Spleen (tissue), 11 donors: ENCODE measurements around the gene ATXN1. TPM values are rescaled to one million over a fixed set of nuclear protein-coding genes. Genes with fewer than 3 reads are reported as not detected.
"Not testable (repeated sequence)": the region's sequence is repeated elsewhere in the genome, so short reads cannot be mapped to it uniquely, and the experiment has no call there.

Experiments used
- DNase-seq: peaks from one replicate; pipeline ENCODE4 v3.0.0-alpha.2; 2020
- H3K27ac ChIP-seq, 8 donors: fragments of 200-600 bp; sonication (generic) in 7 of 8; 1 replicate in 4 of 8; 2 replicates in 4 of 8; pipeline versions ENCODE4 v1.5.0 to v1.8.0; 2016 to 2021; ENCODE audit warnings: inconsistent platforms in 4 of 8, mild to moderate bottlenecking in 4 of 8, moderate library complexity in 1 of 8
- H3K27me3 ChIP-seq, 7 donors: fragments of 200-600 bp; sonication (generic) in 6 of 7; replicated peaks in 1 of 7; 1 replicate in 4 of 7; 2 replicates in 3 of 7; pipeline versions ENCODE4 v1.5.0 to v1.8.0; 2016 to 2021; ENCODE audit warnings: inconsistent platforms in 3 of 7, mild to moderate bottlenecking in 1 of 7
- H3K36me3 ChIP-seq, 6 donors: fragments of 200-600 bp; sonication (generic) in 5 of 6; 1 replicate in 4 of 6; 2 replicates in 2 of 6; pipeline versions ENCODE4 v1.5.0 to v1.8.0; 2016 to 2021; ENCODE audit warnings: inconsistent platforms in 2 of 6
- H3K4me1 ChIP-seq, 6 donors: fragments of 200-600 bp; sonication (generic) in 5 of 6; 1 replicate in 3 of 6; 2 replicates in 3 of 6; pipeline versions ENCODE4 v1.5.0 to v1.8.0; 2016 to 2021; ENCODE audit warnings: inconsistent platforms in 3 of 6
- H3K4me3 ChIP-seq, 8 donors: fragments of 200-600 bp; sonication (generic) in 7 of 8; 1 replicate in 4 of 8; 2 replicates in 4 of 8; pipeline versions ENCODE4 v1.5.0 to v1.8.0; 2016 to 2021; ENCODE audit warnings: inconsistent platforms in 4 of 8, mild to moderate bottlenecking in 4 of 8, moderate library complexity in 2 of 8
- H3K9me3 ChIP-seq, 8 donors: fragments of 200-600 bp; sonication (generic) in 7 of 8; 1 replicate in 4 of 8; 2 replicates in 4 of 8; pipeline versions ENCODE4 v1.5.0 to v1.8.0; 2016 to 2021; ENCODE audit warnings: inconsistent platforms in 4 of 8
- CTCF ChIP-seq, 11 experiments: fragments of 200-600 bp in 7 of 11; fragments of 450-650 bp in 4 of 11; sonication (generic) in 4 of 11; IDR thresholded peaks in 8 of 11; conservative IDR thresholded peaks in 3 of 11; 1 replicate in 7 of 11; 2 replicates in 4 of 11; pipeline versions ENCODE4 v1.4.0 to v1.8.0; 2016 to 2021; ENCODE audit warnings: antibody characterized with exemption in 11 of 11, inconsistent platforms in 4 of 11, mild to moderate bottlenecking in 1 of 11
- POLR2A ChIP-seq, 3 donors: fragments of 450-650 bp; IDR thresholded peaks; one replicate each; pipeline ENCODE4 v1.5.1; 2017; ENCODE audit warnings: antibody characterized with exemption in 3 of 3, mild to moderate bottlenecking in 1 of 3
- POLR2AphosphoS5 ChIP-seq, 3 donors: sonication (generic); formaldehyde crosslinking; IDR thresholded peaks; one replicate each; pipeline ENCODE4 v1.5.1; 2017; ENCODE audit warnings: antibody characterized with exemption in 3 of 3
- WGBS, 5 donors: extraction: QIAGEN DNeasy Blood & Tissue Kit in 3 of 5; methylation state at CpG; one replicate each; pipeline versions ENCODE4 v1.1.5 to v1.1.7; 2013 to 2018; 5-methylcytosine and 5-hydroxymethylcytosine counted together
- intact Hi-C: fragments of 100-400 bp; cut with DNase I; formaldehyde crosslinking; loops from one replicate; pipeline ENCODE4 v1.15.0; 2023; ENCODE audit warnings: low total_unique reads
- polyA plus RNA-seq, 3 donors: library from polyadenylated mRNA; stranded (reverse); fragments of 200-250 nt; gene quantifications; one replicate each; pipeline ENCODE4 v1.2.1, GENCODE V29; 2013
- total RNA-seq, 7 donors: library from RNA; depleted of rRNA in 3 of 7; stranded (reverse); fragments of >200 nt in 3 of 7; fragmentation: NEBNext Ultra II Directional in 4 of 7; extraction: Animal tissue kit (Norgen Biotek cat#: 25700) in 4 of 7; gene quantifications; one replicate each; pipeline versions ENCODE4 v1.1.0 to v1.2.1, GENCODE V29; 2016 to 2021
- donor health status: healthy with polysubstance abuse.
- donor health status: DM: no; HTN: no; CAD: no; lungs with moderate emphysema.
- donor health status: DM: no; HTN: no; CAD: no.
- donor health status: Bipolar disorder and iron deficiency.
- donor health status: healthy.
- donor health status: DM: no; HTN: no; CAD: no.
- donor health status: DM: yes; HTN: yes; CAD: no.

ATXN1 gene
- total and polyA plus RNA-seq, 10 donors = 3.5 to 123 (median 73.9) TPM

GRCh38 chr6:16386057-16386456 lies 375.2 kb downstream of the ATXN1 start:
- no peak overlapping the region for H3K4me3 ChIP-seq
- peaks cover 0 to 21% (median 0%) of the 10 kb centered on the region in 6 donors for H3K36me3 ChIP-seq
- H3K9me3 ChIP-seq = no peaks in the 10 kb centered on the region
- no peaks in the 10 kb centered on the region for H3K27me3 ChIP-seq
- TF ChIP-seq POLR2AphosphoS5 (IDR thresholded peaks at IDR 0.05) = no peak
- TF ChIP-seq CTCF (IDR thresholded peaks at IDR 0.05 in 8 of 11, conservative IDR thresholded peaks at IDR 0.05 in 3 of 11) = no peak
- TF ChIP-seq POLR2A (IDR thresholded peaks at IDR 0.05) = no peak
- no peaks in the 10 kb centered on the region for H3K4me1 ChIP-seq
- WGBS, 5 donors = 84 to 97% (median 92%) methylated on average over 5 of the region's 5 CpGs
- intact Hi-C loops = no loop called here
- DNase-seq = no peak
- H3K27ac ChIP-seq = no peak overlapping the region

GRCh38 chr6:16383607-16384206 lies 377.6 kb downstream of the ATXN1 start:
- peaks cover 0 to 21% (median 0%) of the 10 kb centered on the region in 6 donors for H3K36me3 ChIP-seq
- intact Hi-C loops = no loop called here
- H3K4me3 ChIP-seq = no peak overlapping the region
- DNase-seq = no peak
- TF ChIP-seq POLR2AphosphoS5 (IDR thresholded peaks at IDR 0.05) = no peak
- TF ChIP-seq POLR2A (IDR thresholded peaks at IDR 0.05) = no peak
- TF ChIP-seq CTCF (IDR thresholded peaks at IDR 0.05 in 8 of 11, conservative IDR thresholded peaks at IDR 0.05 in 3 of 11) = no peak
- no peaks in the 10 kb centered on the region for H3K9me3 ChIP-seq
- WGBS, 5 donors = 90 to 95% (median 92%) methylated on average over 5 of the region's 5 CpGs
- H3K27me3 ChIP-seq = no peaks in the 10 kb centered on the region
- no peak overlapping the region for H3K27ac ChIP-seq
- no peaks in the 10 kb centered on the region for H3K4me1 ChIP-seq

GRCh38 chr6:16381968-16382367 lies 379.3 kb downstream of the ATXN1 start:
- peaks cover 0 to 21% (median 0%) of the 10 kb centered on the region in 6 donors for H3K36me3 ChIP-seq
- H3K27ac ChIP-seq, H3K27me3 ChIP-seq, intact Hi-C loops, H3K4me1 ChIP-seq, H3K4me3 ChIP-seq, H3K9me3 ChIP-seq, DNase-seq: not testable (repeated sequence)
- WGBS, 5 donors = 92 to 100% (median 96%) methylated on average over 3 of the region's 3 CpGs

- no peak for DNase-seq
- H3K9me3 ChIP-seq = no peaks in the 10 kb centered on the region
- intact Hi-C loops = no loop called here
- 76 to 87% (median 82%) methylated on average over 5 of the region's 5 CpGs for WGBS, 5 donors
- H3K27me3 ChIP-seq = no peaks in the 10 kb centered on the region
- H3K27ac ChIP-seq = no peak overlapping the region
- peaks cover 0 to 20% (median 0%) of the 10 kb centered on the region in 6 donors for H3K36me3 ChIP-seq
- TF ChIP-seq POLR2A (IDR thresholded peaks at IDR 0.05) (no peak), CTCF (IDR thresholded peaks at IDR 0.05 in 8 of 11, conservative IDR thresholded peaks at IDR 0.05 in 3 of 11) (no peak), POLR2AphosphoS5 (IDR thresholded peaks at IDR 0.05) (no peak)
- no peak overlapping the region for H3K4me3 ChIP-seq
- H3K4me1 ChIP-seq = peaks cover 0 to 8% (median 3%) of the 10 kb centered on the region in 6 donors
Observed at GRCh38 chr6:16380220-16380809, 380.9 kb downstream of the ATXN1 start.

- H3K27ac ChIP-seq, H3K9me3 ChIP-seq, DNase-seq, H3K36me3 ChIP-seq, intact Hi-C loops, H3K27me3 ChIP-seq, H3K4me3 ChIP-seq: not testable (repeated sequence)
- peaks cover 0 to 23% (median 14%) of the 10 kb centered on the region in 6 donors for H3K4me1 ChIP-seq
- WGBS, 5 donors = 92 to 99% (median 97%) methylated on average over 4 of the region's 4 CpGs
Observed at GRCh38 chr6:16378360-16378759, 382.9 kb downstream of the ATXN1 start.
